ENCODE results near the gene NDUFS1.

The NDUFS1 gene

DNA sequence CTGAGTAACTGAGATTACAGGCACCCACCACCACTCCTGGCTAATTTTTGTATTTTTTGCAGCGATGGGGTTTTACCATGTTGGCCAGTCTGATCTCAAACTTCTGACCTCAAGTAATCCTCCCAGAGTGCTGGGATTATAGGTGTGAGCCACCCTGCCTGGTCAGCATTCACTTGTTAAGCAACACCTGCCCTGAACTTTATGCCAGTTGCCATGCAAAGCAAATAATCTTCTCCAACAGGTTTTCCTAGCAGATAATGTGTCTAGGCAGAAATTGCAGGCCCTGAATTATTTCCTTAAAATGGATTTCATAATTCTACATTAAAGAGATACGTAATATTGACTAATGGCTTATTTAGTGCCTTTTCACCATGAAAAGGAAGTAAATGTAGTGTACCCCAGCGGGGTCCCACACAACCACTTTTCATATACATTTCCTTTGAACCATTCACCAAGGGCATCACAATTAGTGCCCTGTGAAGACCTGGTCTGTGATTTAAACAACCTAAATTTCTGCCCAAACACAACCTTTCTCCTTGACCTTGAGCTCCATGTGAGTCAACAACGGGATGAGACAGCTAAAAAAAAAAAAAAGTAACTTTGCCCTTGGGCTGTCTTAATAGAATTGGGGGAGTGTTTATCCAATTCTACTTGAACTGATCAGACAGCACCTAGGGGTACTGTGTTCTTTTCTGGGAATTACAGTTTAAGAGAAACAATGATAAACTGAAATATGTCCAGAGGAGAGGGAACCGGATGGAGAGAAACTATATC lies 42.0 kb upstream of the NDUFS1 start:
- Histone ChIP-seq H3K27ac (no peak overlapping the region), H3K36me3 (no peaks in the 10 kb centered on the region), H3K27me3 (peaks cover 39% of the 10 kb centered on the region), H3K4me3 (ENCODE audit: low read depth in 1 of 2, low read length in 1 of 2) (no peak overlapping the region), H3K9me3 (no peaks in the 10 kb centered on the region), H3K4me1 (ENCODE audit: control insufficient read depth in 1 of 2, insufficient read depth in 1 of 2, low read depth in 1 of 2, low read length in 1 of 2) (no peaks in the 10 kb centered on the region)
- TF ChIP-seq, protein P1, sequence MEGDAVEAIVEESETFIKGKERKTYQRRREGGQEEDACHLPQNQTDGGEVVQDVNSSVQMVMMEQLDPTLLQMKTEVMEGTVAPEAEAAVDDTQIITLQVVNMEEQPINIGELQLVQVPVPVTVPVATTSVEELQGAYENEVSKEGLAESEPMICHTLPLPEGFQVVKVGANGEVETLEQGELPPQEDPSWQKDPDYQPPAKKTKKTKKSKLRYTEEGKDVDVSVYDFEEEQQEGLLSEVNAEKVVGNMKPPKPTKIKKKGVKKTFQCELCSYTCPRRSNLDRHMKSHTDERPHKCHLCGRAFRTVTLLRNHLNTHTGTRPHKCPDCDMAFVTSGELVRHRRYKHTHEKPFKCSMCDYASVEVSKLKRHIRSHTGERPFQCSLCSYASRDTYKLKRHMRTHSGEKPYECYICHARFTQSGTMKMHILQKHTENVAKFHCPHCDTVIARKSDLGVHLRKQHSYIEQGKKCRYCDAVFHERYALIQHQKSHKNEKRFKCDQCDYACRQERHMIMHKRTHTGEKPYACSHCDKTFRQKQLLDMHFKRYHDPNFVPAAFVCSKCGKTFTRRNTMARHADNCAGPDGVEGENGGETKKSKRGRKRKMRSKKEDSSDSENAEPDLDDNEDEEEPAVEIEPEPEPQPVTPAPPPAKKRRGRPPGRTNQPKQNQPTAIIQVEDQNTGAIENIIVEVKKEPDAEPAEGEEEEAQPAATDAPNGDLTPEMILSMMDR (IDR thresholded peaks at IDR 0.05) = no peak

DNA sequence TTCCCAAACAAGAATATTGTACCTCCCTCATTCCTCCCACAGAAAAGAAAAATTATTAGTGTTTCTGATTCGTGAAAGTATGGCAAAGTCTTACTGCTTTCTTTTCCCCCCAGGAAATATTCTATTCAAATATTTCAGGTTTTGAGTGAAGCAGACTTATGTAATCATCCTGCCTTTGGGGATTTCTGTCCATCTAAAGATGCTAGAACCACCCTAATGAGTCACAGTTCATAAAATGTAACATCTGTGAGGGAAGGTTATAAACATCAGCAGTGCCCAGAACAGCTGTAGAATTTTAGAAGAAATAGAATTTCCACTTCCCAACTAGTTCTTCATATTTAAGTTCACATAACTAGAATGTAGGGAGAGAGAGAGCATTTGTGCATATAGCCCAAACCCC lies 39.4 kb upstream of the NDUFS1 start:
- TF ChIP-seq, protein P1 (IDR thresholded peaks at IDR 0.05) = no peak

DNA sequence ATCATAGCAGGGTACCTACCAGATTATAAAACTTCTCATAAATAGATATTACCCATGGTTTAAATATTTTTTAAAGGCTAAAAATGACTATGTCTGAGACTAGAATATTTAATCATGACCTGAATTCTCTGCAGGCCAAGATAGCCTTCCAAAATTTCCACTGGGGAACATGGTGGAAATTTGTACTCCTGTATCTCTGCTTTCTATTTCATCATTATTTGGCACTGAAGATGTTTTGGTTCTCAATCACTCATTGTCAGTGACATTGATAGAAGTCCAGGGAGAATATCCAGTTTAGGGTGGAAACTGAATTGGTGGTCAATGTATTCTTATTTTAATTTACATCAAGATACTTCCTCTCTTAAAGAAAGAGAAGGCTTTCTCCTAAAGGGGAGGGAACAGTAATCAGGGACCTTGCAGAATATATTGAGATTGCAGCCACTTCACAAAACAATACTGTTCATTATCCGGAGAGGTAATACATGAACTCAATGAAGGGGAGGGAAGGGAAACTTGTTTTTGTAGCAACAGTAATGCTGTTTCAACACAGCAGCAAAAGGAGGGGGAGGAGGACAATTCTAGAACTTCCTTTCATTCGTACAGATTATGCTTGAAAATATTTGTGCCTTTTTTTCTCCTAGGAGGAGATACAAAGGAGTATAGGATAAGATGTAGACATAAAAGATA lies 34.6 kb upstream of the NDUFS1 start:
- no peak overlapping the region for H3K4me3 ChIP-seq (ENCODE audit: low read depth in 1 of 2, low read length in 1 of 2)
- peaks cover 54% of the 10 kb centered on the region for H3K27me3 ChIP-seq
- H3K4me1 ChIP-seq (ENCODE audit: control insufficient read depth in 1 of 2, insufficient read depth in 1 of 2, low read depth in 1 of 2, low read length in 1 of 2) = no peaks in the 10 kb centered on the region
- TF ChIP-seq, protein P1 (IDR thresholded peaks at IDR 0.05) = no peak
- no peak overlapping the region for H3K27ac ChIP-seq
- no peaks in the 10 kb centered on the region for H3K36me3 ChIP-seq
- H3K9me3 ChIP-seq = no peaks in the 10 kb centered on the region

More for the DNA sequence above, 39.4 kb upstream of the NDUFS1 start:
- no peaks in the 10 kb centered on the region for H3K36me3 ChIP-seq
- H3K27me3 ChIP-seq = peaks cover 43% of the 10 kb centered on the region
- no peaks in the 10 kb centered on the region for H3K9me3 ChIP-seq
- H3K4me1 ChIP-seq (ENCODE audit: control insufficient read depth in 1 of 2, insufficient read depth in 1 of 2, low read depth in 1 of 2, low read length in 1 of 2) = no peaks in the 10 kb centered on the region
- no peak overlapping the region for H3K4me3 ChIP-seq (ENCODE audit: low read depth in 1 of 2, low read length in 1 of 2)
- H3K27ac ChIP-seq = no peak overlapping the region

DNA sequence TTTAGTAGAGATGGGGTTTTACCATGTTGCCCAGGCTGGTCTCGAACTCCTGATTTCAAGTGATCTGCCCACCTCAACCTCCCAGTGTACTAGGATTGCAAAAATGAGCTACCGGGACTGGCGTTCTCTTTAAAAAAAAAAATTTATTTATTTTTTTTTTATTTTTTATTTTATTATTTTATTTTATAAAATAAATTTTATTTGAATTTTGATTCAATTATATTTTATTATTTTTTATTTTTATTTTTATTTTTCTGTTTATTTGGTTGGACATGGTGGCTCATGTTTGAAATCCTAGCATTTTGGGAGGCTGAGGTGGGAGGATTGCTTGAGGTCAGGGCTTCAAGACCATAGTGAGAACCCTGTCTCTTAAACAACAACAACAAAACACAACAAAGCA lies 32.9 kb upstream of the NDUFS1 start:
- H3K9me3 ChIP-seq = no peaks in the 10 kb centered on the region
- no peak overlapping the region for H3K27ac ChIP-seq
- no peak overlapping the region for H3K4me3 ChIP-seq (ENCODE audit: low read depth in 1 of 2, low read length in 1 of 2)
- no peaks in the 10 kb centered on the region for H3K4me1 ChIP-seq (ENCODE audit: control insufficient read depth in 1 of 2, insufficient read depth in 1 of 2, low read depth in 1 of 2, low read length in 1 of 2)
- TF ChIP-seq, protein P1 (IDR thresholded peaks at IDR 0.05) = no peak
- peaks cover 48% of the 10 kb centered on the region for H3K27me3 ChIP-seq
- H3K36me3 ChIP-seq = no peaks in the 10 kb centered on the region

DNA sequence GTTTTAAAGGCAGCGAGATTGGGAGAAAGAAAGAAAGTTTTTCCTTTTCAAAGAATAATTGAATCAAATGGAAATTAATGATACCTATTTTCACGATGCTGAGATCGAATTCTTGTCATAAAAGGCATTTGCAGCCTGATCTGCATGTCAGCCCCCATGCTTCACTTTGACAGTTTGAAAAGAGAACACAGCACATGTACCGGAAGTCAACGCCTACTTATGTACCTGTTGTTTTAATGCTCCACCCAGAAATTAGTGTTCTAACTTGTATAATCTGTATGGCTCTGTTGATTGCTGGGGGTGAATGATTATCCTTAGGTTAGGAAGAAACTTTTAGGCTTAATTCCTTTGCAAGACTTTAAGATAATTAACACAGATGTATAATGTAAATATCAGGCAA lies 31.4 kb upstream of the NDUFS1 start:
- Histone ChIP-seq H3K27ac (no peak overlapping the region), H3K9me3 (no peaks in the 10 kb centered on the region), H3K4me1 (ENCODE audit: control insufficient read depth in 1 of 2, insufficient read depth in 1 of 2, low read depth in 1 of 2, low read length in 1 of 2) (no peaks in the 10 kb centered on the region), H3K36me3 (no peaks in the 10 kb centered on the region), H3K27me3 (peaks cover 40% of the 10 kb centered on the region), H3K4me3 (ENCODE audit: low read depth in 1 of 2, low read length in 1 of 2) (no peak overlapping the region)
- TF ChIP-seq, protein P1 (IDR thresholded peaks at IDR 0.05) = no peak

Data from neutrophil (primary cell).